ENCODE measurements around the gene GAP43.

- TF ChIP-seq POLR2A (IDR thresholded peaks at IDR 0.05; ENCODE audit: low read depth, low read length) = no peak
- no peak for TF ChIP-seq TAF1 (IDR thresholded peaks at IDR 0.05; ENCODE audit: borderline replicate concordance, low read depth, low read length)
- no peak for TF ChIP-seq POLR2AphosphoS5 (IDR thresholded peaks at IDR 0.05; ENCODE audit: low read depth, low read length)
Measured at GRCh38 chr3:115611630-115612029, 11.7 kb upstream of the GAP43 start.

Measured in GM12892 (cell line).